ENCODE data around the gene IQGAP2.
A peak's percentile ranks its signal among the peaks of the same experiment; 100 is the strongest.

Gene IQGAP2, protein sequence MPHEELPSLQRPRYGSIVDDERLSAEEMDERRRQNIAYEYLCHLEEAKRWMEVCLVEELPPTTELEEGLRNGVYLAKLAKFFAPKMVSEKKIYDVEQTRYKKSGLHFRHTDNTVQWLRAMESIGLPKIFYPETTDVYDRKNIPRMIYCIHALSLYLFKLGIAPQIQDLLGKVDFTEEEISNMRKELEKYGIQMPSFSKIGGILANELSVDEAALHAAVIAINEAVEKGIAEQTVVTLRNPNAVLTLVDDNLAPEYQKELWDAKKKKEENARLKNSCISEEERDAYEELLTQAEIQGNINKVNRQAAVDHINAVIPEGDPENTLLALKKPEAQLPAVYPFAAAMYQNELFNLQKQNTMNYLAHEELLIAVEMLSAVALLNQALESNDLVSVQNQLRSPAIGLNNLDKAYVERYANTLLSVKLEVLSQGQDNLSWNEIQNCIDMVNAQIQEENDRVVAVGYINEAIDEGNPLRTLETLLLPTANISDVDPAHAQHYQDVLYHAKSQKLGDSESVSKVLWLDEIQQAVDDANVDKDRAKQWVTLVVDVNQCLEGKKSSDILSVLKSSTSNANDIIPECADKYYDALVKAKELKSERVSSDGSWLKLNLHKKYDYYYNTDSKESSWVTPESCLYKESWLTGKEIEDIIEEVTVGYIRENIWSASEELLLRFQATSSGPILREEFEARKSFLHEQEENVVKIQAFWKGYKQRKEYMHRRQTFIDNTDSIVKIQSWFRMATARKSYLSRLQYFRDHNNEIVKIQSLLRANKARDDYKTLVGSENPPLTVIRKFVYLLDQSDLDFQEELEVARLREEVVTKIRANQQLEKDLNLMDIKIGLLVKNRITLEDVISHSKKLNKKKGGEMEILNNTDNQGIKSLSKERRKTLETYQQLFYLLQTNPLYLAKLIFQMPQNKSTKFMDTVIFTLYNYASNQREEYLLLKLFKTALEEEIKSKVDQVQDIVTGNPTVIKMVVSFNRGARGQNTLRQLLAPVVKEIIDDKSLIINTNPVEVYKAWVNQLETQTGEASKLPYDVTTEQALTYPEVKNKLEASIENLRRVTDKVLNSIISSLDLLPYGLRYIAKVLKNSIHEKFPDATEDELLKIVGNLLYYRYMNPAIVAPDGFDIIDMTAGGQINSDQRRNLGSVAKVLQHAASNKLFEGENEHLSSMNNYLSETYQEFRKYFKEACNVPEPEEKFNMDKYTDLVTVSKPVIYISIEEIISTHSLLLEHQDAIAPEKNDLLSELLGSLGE (N-terminal part only)

GRCh38 chr5:76402886-76403765 lies at the start of gene IQGAP2:
IQGAP2 (plus strand) TSS chr5:76403285; CDS start chr5:76403546, 261 bp downstream.
- peak; percentile 88 to 91 for DNase-seq

DNA sequence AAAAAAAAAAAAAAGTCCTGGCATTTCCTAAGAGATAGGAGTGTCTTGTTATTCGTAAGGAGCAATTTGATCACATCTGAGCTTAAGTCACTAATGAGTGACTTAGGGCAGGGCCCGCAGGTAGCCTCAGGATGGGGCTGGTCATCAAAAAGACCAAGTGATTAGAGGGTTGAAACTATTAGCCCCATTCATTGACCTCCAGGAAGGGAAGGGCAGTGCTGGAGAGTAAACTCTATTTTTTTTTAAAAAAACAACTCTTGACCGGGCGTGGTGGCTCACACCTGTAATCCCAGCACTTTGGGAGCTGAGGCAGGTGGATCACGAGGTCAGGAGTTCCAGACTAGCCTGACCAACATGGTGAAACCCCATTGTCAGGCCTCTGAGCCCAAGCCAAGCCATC lies 46.2 kb upstream of the IQGAP2 start:
- DNase-seq = no peak

DNA sequence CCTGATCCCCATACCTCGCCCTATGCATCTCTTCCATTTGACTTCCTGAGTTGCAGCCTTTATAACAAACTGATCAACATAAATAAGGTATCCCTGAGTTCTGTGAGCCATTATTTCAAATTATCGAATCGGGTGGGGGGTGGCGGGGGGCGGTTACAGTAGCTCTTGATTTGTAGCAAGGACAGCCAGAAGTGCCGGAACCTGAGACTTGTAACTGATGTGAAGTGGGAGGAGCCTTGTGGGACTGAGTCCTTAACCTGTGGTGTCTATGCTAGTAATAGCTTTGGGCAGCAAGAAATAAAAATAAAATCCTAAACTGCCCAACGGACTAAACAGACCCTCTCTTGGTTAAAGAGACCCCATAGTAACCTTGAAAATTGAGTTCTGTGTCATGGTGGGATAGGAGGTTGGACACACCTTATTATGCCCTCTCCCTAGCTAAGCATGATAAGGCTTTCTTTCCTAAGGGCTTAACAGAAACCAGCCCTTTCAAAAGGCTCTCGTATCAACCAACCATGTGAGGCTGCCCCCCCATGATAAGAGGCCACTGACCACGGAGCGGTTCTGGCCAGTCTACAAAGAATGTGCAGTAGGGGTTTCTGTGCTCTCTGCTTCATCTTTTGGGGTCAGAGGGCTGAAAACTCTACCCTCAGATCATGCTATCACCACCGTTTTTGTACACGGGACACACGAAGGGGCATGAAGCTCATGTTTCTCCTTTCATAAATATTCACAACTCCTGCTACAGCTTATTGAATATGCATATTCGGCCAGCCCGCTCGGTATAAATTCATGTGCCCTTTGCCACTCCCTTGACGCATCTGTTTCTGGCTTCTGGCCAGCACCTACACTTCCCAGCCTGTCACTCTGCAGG lies 39.5 kb upstream of the IQGAP2 start:
- no peak for DNase-seq

DNA sequence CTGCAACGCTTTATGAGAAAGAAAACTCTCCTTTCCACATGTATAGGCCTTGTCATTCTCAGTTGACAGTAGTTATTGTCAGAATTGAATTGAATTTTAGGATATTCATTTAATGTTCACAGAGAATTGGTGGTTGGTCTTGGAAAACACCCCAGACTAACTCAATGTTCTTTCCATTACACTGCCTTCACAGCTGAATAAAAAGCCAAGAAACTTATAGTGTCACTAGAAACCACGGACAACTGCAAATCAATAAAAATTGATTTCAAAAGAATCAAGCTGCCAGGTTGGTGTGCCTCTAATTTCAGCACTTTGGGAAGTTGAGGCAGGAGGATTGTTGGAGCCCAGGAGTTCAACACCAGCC lies 38.9 kb upstream of the IQGAP2 start:
- no peak for DNase-seq

- DNase-seq = no peak
Observed at GRCh38 chr5:76365561-76365960, 37.5 kb upstream of the IQGAP2 start.

- DNase-seq = no peak
Observed at GRCh38 chr5:76366596-76366995, 36.5 kb upstream of the IQGAP2 start.

DNA sequence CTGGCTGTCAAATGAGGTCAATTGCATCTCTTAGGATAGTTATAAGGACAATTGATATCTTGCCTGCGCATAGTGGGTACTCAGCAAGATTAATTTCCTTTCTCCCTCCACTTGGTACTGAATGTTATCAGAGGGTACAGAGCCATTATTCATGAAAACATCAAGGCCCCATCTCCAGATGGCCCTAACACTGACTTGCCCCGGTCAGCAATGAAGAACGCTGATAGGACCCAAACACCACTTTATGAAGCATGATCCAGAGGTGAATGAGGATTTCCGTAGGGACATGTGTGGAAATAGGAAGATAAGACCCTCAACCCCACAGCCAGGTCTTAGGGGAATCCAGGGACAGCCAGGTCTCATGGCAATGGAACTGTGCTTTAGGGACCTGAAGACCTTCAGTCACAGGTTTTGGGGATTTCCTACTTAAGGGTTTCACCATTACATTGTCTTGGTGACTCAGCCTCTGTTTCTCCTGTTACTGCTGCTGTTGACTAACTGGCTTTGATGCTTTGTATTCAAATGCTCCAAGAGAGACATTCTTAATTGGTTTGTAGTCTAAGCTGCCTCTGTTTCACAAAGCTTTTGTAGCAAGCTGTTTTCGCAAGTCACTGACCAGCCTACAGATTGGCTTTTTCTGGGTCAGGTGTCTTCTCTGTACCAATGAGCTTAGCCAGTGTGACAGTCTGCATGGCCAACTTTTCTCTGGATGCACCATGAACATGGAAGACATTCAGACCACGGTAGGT lies 35.3 kb upstream of the IQGAP2 start:
- peak; percentile 43 to 49 for DNase-seq

DNA sequence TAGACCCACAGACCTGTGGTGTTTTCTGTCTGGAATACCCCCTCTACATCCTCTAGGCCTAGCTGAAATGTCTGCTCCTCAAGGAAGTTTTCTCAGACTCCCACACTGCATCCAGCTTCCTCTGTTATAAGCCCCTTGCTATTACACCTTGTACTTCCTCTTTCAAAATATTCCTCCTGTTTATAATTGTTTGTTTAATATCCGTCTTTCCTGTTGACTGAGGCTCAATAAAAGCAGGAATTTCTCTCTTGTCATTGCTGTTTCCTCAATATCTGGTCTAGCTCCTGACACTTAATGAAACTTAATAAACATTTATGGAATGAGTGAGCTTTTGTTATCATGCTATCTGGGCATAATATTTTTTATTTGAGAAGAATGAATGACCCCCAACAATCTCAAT lies 34.1 kb upstream of the IQGAP2 start:
- DNase-seq = no peak

- DNase-seq = peak in 1 of 2 experiments; percentile 26
Observed at GRCh38 chr5:76369668-76370067, 33.4 kb upstream of the IQGAP2 start.

DNA sequence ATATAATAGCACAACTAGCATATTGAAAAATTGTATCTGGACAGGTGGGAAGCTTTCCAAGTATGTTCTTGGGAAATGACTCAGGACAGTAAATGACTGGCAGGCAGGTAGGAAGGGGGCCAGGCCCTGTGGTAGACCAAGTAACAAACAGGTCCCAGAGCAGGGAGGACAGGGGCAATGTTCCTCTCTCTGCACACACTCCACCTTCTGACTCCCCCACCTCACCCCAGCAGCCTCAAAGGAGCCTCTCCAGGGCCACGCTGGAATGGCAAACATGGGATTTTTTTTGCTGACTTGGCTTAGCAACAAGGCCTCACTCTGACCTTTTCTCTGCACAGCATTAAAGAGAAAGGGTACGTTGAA lies 31.1 kb upstream of the IQGAP2 start:
- DNase-seq = no peak

DNA sequence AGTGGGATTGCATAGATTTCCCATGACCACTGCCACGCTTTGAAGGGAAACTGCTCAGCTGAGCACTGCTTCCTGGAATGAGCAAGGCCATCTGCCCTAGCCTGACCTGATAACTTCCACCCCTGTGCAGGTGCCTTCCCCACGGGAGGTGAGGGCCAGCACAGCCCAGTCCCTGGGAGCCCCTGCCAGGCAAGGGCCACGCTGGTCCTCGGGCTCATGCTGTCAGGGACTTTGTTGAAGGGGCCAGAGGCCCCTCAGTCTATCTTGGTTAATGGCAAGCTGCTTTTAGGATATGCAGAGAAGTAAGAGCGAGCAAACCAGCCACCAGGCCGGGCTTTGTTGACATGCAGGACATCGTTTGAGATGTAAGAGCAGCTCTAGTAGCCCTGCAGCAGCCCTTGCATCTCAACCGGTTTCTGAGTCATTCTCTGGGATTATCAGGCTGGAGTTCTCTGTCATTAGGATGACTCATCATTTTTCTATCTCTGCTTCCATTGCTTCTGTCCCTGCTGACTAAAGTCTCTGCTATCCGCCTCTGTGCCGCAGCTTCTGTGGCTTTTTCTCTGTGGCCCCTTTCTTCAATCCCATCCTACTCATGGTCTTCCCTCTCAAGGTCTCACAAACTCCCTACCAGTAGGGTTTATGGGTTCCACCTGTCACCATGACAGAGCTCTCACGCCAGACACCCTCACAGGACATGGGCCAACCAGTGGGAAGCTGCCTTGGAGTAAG lies 30.6 kb upstream of the IQGAP2 start:
- DNase-seq = no peak

DNA sequence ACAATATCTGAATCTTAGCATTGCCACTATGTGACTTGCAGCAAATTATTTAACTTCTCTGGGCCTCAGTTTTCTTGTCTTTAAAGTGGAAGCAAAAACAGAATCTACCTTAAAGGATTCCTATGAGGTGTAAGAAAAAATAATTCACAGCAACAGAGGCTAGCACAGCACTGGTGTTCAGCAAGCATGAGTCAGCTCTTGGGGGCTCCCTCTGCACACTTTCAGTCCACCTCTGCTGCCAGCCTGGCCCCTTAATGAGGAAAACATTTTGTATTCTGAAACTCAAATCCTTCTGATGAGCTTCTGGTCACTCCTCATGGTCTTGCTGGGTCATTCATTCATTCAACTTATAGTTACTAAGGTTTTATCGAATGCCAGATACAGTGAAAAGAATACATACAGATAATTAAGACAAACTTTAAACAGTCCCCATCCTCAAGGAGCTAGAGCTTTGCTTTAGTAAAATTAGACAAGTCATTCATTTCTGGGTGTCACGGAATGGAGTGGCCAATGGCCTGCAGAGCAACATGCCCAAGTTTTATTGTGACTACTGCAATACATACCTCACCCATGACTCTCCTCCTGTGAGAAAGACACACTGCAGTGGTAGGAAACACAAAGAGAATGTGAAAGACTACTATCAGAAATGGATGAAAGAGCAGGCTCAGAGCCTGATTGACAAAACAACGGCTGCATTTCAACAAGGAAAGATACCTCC lies 26.8 kb upstream of the IQGAP2 start:
- no peak for DNase-seq

GRCh38 chr5:76376866-76377230 lies 26.2 kb upstream of the IQGAP2 start:
- no peak for DNase-seq

GRCh38 chr5:76378355-76378754 lies 24.7 kb upstream of the IQGAP2 start:
- DNase-seq = no peak

GRCh38 chr5:76379316-76379715 lies 23.8 kb upstream of the IQGAP2 start:
- DNase-seq = no peak

- DNase-seq = no peak
Observed at GRCh38 chr5:76379855-76380254, 23.2 kb upstream of the IQGAP2 start.

GRCh38 chr5:76380346-76381066 lies 22.6 kb upstream of the IQGAP2 start:
- DNase-seq = no peak

- no peak for DNase-seq
Observed at GRCh38 chr5:76383126-76383832, 19.8 kb upstream of the IQGAP2 start.

All from activated T-cell treated with anti-CD3 and anti-CD28 coated beads, Interleukin-2, amount 50 U/mL, for 48 hours (primary cell).